Stimulated activated CD4-positive, alpha-beta T cell treated with anti-CD3 and anti-CD28 coated beads, Interleukin-12 subunit alpha, Interleukin-12 subunit beta, amount 100 ng/mL, for 24 hours (primary cell): ENCODE data around the gene PLEKHG7.
A peak's percentile ranks its signal among the peaks of the same experiment; 100 is the strongest.
"Not testable (repeated sequence)": the region's sequence is repeated elsewhere in the genome, so short reads cannot be mapped to it uniquely, and the experiment has no call there.

Experiments
- DNase-seq, 2 experiments: peaks; one replicate each; pipeline ENCODE4 v3.0.0-alpha.2; 2020; ENCODE audit warnings: low read depth in 2 of 2

Gene PLEKHG7

GRCh38 chr12:92702754-92703679 lies at the start of gene PLEKHG7:
Gene PLEKHG7 (plus strand): TSS chr12:92702989. CDS start chr12:92706632, 3,643 bp downstream.
- peak in 1 of 2 experiments; percentile 2 for DNase-seq

- DNase-seq = not testable (repeated sequence)
These were observed 48.5 kb upstream of the PLEKHG7 start for GRCh38 chr12:92654256-92654655.

- DNase-seq = no peak
These were observed 47.9 kb upstream of the PLEKHG7 start for GRCh38 chr12:92654929-92655328.

- DNase-seq = no peak
These were observed 45.9 kb upstream of the PLEKHG7 start for GRCh38 chr12:92656911-92657310.

GRCh38 chr12:92657770-92658169 lies 45.0 kb upstream of the PLEKHG7 start:
- DNase-seq = no peak

- DNase-seq = no peak
These were observed 44.2 kb upstream of the PLEKHG7 start for GRCh38 chr12:92658611-92659010.

- DNase-seq = no peak
These were observed 41.5 kb upstream of the PLEKHG7 start for GRCh38 chr12:92661269-92661668.

- DNase-seq = no peak
These were observed 37.3 kb upstream of the PLEKHG7 start for GRCh38 chr12:92665496-92665895.

- DNase-seq = no peak
These were observed 34.0 kb upstream of the PLEKHG7 start for GRCh38 chr12:92668739-92669138.

GRCh38 chr12:92671524-92671923 lies 31.3 kb upstream of the PLEKHG7 start:
- not testable (repeated sequence) for DNase-seq

- no peak for DNase-seq
These were observed 29.0 kb upstream of the PLEKHG7 start for GRCh38 chr12:92673756-92674155.

- DNase-seq = no peak
These were observed 28.3 kb upstream of the PLEKHG7 start for GRCh38 chr12:92674500-92674899.

GRCh38 chr12:92675092-92675865 lies 27.5 kb upstream of the PLEKHG7 start:
- DNase-seq = no peak

- no peak for DNase-seq
These were observed 26.1 kb upstream of the PLEKHG7 start for GRCh38 chr12:92676710-92677109.

GRCh38 chr12:92690601-92691000 lies 12.2 kb upstream of the PLEKHG7 start:
- no peak for DNase-seq

GRCh38 chr12:92695056-92695455 lies 7.7 kb upstream of the PLEKHG7 start:
- no peak for DNase-seq

GRCh38 chr12:92695577-92695976 lies 7.2 kb upstream of the PLEKHG7 start:
- DNase-seq = no peak

GRCh38 chr12:92696216-92696615 lies 6.6 kb upstream of the PLEKHG7 start:
- DNase-seq = no peak

- DNase-seq = no peak
These were observed 4.3 kb upstream of the PLEKHG7 start for GRCh38 chr12:92698474-92698873.

- DNase-seq = no peak
These were observed 1.3 kb upstream of the PLEKHG7 start for GRCh38 chr12:92701441-92701840.

- no peak for DNase-seq
These were observed 997 bp downstream of the PLEKHG7 start for GRCh38 chr12:92703786-92704185.

GRCh38 chr12:92706594-92706993 lies 3.8 kb downstream of the PLEKHG7 start:
- no peak for DNase-seq

- no peak for DNase-seq
These were observed 5.1 kb downstream of the PLEKHG7 start for GRCh38 chr12:92707926-92708325.
